ENCODE data around the gene NPAS2. TPM values are rescaled to one million over a fixed set of nuclear protein-coding genes. Genes with fewer than 3 reads are reported as not detected.

NPAS2 gene
- total RNA-seq, 1 donor from 2014 or later: 8.2 TPM

DNA sequence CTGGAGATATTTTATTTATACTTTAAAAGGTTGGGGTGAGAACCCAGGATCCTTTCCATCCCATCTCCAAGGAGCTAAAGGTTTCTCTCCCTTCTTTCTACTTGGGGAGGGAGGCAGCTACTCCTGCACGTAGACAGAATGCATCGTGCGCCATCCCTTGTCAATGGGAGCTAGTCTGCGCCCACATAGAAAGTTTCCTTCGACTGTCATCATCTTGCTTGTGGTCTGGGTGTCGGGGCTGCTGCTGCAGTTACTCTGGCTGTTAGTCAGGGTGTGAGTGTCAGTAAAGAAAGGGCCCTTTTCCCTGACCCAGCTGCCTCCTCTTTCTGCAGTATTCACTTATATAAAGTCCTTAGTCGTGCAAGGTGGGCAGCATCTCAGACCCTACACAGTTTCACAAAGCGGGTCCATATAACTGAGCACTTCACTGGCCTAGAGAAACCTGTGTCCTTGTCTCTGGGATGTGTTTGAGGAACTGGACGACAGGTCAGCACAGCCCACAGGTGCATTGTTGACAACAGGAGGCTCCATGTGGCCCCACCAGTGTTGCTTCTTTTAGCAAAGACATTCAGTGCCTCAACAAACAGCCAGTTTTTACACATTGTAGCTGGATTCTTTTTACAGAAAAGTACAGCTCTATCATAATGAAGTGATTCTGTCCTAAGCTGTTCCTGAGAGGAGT, 22.4 kb downstream of the NPAS2 start:
- DNase-seq (ENCODE audit: low read depth) (no peak), FAIRE-seq (no peak)
- Histone ChIP-seq H3K27me3 (ENCODE audit: control insufficient read depth, insufficient read depth, low read length) (no peaks in the 10 kb centered on the region), H3K4me3 (ENCODE audit: low read depth, low read length) (no peak overlapping the region), H3K36me3 (ENCODE audit: control insufficient read depth, insufficient read depth, low read length) (no peaks in the 10 kb centered on the region)
- TF ChIP-seq, protein P1, sequence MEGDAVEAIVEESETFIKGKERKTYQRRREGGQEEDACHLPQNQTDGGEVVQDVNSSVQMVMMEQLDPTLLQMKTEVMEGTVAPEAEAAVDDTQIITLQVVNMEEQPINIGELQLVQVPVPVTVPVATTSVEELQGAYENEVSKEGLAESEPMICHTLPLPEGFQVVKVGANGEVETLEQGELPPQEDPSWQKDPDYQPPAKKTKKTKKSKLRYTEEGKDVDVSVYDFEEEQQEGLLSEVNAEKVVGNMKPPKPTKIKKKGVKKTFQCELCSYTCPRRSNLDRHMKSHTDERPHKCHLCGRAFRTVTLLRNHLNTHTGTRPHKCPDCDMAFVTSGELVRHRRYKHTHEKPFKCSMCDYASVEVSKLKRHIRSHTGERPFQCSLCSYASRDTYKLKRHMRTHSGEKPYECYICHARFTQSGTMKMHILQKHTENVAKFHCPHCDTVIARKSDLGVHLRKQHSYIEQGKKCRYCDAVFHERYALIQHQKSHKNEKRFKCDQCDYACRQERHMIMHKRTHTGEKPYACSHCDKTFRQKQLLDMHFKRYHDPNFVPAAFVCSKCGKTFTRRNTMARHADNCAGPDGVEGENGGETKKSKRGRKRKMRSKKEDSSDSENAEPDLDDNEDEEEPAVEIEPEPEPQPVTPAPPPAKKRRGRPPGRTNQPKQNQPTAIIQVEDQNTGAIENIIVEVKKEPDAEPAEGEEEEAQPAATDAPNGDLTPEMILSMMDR (IDR thresholded peaks at IDR 0.05; ENCODE audit: insufficient read depth, low read length, severe bottlenecking): no peak

DNA sequence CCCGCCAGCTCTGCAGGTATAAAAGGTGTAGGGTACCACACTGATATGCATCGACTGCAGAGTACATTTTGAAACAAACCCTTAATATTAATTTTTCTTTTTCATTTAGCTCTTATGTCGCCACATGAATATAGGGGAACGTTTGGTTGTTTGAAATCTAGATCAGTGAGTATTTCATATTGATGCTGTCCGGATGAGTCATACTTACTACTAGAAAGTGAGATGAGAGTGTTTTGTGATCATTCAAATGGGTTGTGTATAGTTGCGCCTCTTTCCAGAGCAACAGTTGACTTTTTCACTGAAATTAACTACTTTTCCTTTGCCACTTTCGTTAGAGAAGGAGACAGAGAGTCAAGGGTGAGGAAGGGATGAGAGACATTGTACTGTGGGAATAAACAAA, 24.6 kb downstream of the NPAS2 start:
- FAIRE-seq: no peak
- TF ChIP-seq, protein P1 (IDR thresholded peaks at IDR 0.05; ENCODE audit: insufficient read depth, low read length, severe bottlenecking): no peak
- DNase-seq (ENCODE audit: low read depth): no peak
- no peaks in the 10 kb centered on the region for H3K27me3 ChIP-seq (ENCODE audit: control insufficient read depth, insufficient read depth, low read length)
- H3K36me3 ChIP-seq (ENCODE audit: control insufficient read depth, insufficient read depth, low read length): no peaks in the 10 kb centered on the region
- no peak overlapping the region for H3K4me3 ChIP-seq (ENCODE audit: low read depth, low read length)

DNA sequence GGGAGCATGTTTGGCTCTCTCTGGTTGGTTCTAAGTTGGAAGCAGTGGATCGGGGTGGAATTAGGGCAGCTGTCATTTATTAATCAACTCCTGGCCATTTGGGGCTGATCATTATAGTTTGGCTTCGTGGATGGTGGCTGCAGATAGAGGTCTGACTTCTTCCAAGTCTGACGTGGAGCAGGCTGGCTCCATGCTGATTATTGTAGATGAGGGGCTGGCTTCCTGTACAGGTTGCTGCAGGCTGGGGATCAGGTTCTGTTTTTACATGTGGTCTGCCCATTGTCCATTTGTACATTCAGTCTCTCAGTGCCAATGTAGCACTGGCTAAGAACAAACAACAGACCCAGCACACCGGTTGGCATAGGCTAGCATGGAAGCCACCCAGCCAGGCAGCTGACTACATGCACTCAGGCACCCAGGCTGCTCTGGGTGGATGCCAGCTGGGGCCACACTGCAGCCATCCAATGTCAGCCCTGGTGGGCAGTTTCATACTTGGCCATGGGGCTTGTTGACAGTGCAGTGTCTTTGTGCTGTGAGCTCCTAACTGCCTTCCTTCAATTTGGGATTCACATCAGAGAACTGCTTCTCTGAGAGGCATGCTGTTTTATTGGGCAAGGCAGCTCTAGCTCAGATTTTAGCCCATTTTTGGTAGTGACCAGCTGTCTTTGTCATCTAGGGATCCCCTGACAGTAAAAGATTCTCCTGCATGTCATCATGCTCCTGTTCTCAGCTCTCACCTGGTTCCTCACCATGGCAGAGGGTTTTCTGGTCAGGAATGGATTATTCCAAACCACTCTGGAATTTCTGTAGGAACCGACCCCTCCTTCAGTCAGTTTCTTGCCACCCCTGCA, 25.4 kb downstream of the NPAS2 start:
- no peak for DNase-seq (ENCODE audit: low read depth)
- Histone ChIP-seq H3K36me3 (ENCODE audit: control insufficient read depth, insufficient read depth, low read length) (no peaks in the 10 kb centered on the region), H3K4me3 (ENCODE audit: low read depth, low read length) (no peak overlapping the region), H3K27me3 (ENCODE audit: control insufficient read depth, insufficient read depth, low read length) (no peaks in the 10 kb centered on the region)
- FAIRE-seq: no peak
- TF ChIP-seq, protein P1 (IDR thresholded peaks at IDR 0.05; ENCODE audit: insufficient read depth, low read length, severe bottlenecking): no peak

DNA sequence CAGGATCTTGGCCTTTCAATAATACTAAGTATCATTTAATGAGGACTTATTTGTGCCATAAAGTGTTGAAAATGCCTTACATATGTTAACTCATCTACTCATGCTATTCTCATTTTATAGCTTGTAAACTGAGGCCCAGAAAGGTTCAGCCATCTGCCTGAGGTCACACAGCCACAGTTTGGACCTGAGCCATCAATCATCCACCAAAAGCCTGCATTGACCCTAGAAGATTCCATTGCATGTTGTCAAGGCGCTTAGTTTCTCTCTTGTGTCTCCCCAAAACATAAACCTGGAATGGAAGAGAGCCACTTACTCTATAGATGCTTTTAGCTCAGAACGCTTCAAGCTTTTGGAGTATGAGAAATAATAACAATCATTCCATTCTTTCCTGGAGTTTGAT, 26.8 kb downstream of the NPAS2 start:
- Histone ChIP-seq H3K36me3 (ENCODE audit: control insufficient read depth, insufficient read depth, low read length) (no peaks in the 10 kb centered on the region), H3K27me3 (ENCODE audit: control insufficient read depth, insufficient read depth, low read length) (no peaks in the 10 kb centered on the region), H3K4me3 (ENCODE audit: low read depth, low read length) (no peak overlapping the region)
- DNase-seq (ENCODE audit: low read depth): no peak
- no peak for FAIRE-seq
- TF ChIP-seq, protein P1 (IDR thresholded peaks at IDR 0.05; ENCODE audit: insufficient read depth, low read length, severe bottlenecking): no peak

DNA sequence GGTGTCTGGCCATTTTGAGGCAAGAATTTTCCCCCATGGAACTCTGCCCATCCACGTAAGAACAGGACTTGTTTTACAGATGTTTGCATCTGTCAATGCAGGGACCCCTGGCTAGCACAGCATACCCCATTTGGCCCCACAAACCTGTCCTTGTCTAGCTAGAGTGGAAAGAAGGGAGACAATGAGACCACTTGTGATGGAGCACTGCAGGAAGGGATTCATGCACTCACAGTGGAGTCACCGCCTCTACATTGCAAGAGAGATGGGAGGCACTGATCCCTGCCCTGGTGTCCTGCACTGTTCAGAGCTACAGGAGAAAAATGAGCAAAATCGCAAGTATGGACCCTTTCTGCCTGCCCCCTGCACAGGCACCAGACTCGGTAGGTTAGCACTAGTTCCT, 32.5 kb downstream of the NPAS2 start:
- no peak for FAIRE-seq
- Histone ChIP-seq H3K36me3 (ENCODE audit: control insufficient read depth, insufficient read depth, low read length) (peaks cover 1% of the 10 kb centered on the region), H3K4me3 (ENCODE audit: low read depth, low read length) (no peak overlapping the region), H3K27me3 (ENCODE audit: control insufficient read depth, insufficient read depth, low read length) (no peaks in the 10 kb centered on the region)
- no peak for DNase-seq (ENCODE audit: low read depth)
- TF ChIP-seq, protein P1 (IDR thresholded peaks at IDR 0.05; ENCODE audit: insufficient read depth, low read length, severe bottlenecking): no peak
